ENCODE results near the gene ZNF835.

DNA sequence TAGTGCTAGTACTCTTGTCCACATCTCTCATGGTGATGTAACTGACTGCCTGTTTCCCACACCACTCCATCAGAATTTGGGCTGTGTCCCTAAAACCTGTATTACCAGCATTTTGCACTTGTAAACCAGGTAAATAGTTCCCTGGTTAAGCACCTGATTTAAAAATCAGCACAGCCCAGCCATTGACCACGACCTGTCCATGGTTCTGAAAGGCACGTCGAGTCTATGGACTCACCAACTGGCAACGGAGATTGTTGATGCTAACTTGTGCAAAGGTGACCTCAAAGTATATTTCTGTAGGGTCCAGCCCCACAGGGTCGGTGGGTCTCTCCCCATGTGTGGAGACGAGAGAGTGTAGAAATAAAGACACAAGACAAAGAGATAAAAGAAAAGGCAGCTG lies 46.7 kb upstream of the ZNF835 start:
- TF ChIP-seq, protein P1, sequence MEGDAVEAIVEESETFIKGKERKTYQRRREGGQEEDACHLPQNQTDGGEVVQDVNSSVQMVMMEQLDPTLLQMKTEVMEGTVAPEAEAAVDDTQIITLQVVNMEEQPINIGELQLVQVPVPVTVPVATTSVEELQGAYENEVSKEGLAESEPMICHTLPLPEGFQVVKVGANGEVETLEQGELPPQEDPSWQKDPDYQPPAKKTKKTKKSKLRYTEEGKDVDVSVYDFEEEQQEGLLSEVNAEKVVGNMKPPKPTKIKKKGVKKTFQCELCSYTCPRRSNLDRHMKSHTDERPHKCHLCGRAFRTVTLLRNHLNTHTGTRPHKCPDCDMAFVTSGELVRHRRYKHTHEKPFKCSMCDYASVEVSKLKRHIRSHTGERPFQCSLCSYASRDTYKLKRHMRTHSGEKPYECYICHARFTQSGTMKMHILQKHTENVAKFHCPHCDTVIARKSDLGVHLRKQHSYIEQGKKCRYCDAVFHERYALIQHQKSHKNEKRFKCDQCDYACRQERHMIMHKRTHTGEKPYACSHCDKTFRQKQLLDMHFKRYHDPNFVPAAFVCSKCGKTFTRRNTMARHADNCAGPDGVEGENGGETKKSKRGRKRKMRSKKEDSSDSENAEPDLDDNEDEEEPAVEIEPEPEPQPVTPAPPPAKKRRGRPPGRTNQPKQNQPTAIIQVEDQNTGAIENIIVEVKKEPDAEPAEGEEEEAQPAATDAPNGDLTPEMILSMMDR (conservative IDR thresholded peaks at IDR 0.05): no peak
- TF ChIP-seq EZH2 (IDR thresholded peaks at IDR 0.05; ENCODE audit: low read depth): no peak

Data from PC-9 (cell line).